ENCODE data around the gene AIP. TPM values are rescaled to one million over a fixed set of nuclear protein-coding genes. Genes with fewer than 3 reads are reported as not detected.

Gene AIP
- total RNA-seq, 1 experiment from 2014 or later = 35.6 TPM

DNA sequence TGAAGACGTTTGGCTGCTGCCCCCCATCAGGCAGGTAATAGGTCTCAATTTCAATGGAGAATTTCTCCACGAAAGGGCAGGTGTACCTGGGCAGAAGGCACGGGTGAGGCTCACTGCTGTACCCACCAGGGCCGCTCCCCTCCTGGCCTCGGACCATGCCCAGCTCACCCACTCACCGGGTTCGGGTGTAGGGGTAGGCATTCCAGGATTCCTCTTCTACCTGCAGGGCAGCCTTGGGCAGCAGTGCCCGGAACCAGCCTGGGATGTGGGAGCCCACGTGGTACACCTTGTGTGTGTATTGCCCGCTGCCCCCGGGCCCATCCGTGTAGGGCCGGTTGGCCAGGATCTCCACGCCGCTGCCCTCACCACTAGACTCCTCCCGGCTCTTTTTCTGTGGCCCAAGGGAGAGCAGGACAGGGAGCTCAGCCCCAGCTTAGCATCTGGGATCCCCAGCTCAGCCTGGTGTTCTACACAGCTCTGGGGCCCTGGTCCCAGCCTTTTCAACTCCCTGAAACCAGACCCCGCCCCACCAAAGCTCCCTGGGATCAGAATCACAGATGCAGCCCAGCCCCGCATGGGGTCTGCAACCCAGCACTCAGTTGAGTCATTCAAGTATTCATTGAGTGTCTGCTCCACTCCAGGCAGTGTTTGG lies 19.6 kb downstream of the AIP start:
- Histone ChIP-seq H4K5ac (ENCODE audit: insufficient read length, low read depth, low read length) (no peak overlapping the region), H3K79me2 (ENCODE audit: insufficient read depth, low read length) (no peaks in the 10 kb centered on the region), H3T11ph (ENCODE audit: low read length) (no peak overlapping the region), H3K4me1 (ENCODE audit: insufficient read depth, low read length) (no peaks in the 10 kb centered on the region), H3K27me3 (ENCODE audit: insufficient read depth, low read length) (no peaks in the 10 kb centered on the region), H2BK20ac (ENCODE audit: low read depth, low read length, poor library complexity, severe bottlenecking) (no peak overlapping the region), H2BK15ac (ENCODE audit: low read depth, low read length) (no peak overlapping the region), H3K79me1 (ENCODE audit: insufficient read depth, low read depth, low read length, poor library complexity, severe bottlenecking) (no peaks in the 10 kb centered on the region), H3K4ac (ENCODE audit: low read depth, low read length) (no peak overlapping the region), H3K56ac (ENCODE audit: insufficient read length, low read depth, low read length) (no peak overlapping the region), H4K20me1 (ENCODE audit: control insufficient read depth, insufficient read depth, insufficient read length) (no peaks in the 10 kb centered on the region), H3K9me3 (ENCODE audit: control insufficient read depth, low read depth, low read length) (no peaks in the 10 kb centered on the region), H2BK120ac (ENCODE audit: low read depth, low read length, poor library complexity, severe bottlenecking) (no peak overlapping the region), H3K23me2 (ENCODE audit: insufficient read length, low read depth, low read length, poor library complexity, severe bottlenecking) (peaks cover 12% of the 10 kb centered on the region), H2AK5ac (ENCODE audit: insufficient read length, low read length) (no peak overlapping the region), H3K14ac (ENCODE audit: insufficient read depth, low read length) (no peak overlapping the region), H2AFZ (ENCODE audit: low read length) (no peak overlapping the region), H4K91ac (ENCODE audit: insufficient read length, low read depth, low read length) (no peak overlapping the region), H3K27ac (ENCODE audit: insufficient read length, low read depth, low read length) (no peak overlapping the region), H2BK12ac (ENCODE audit: insufficient read length, low read depth, low read length) (no peak overlapping the region), H2BK5ac (ENCODE audit: insufficient read length, low read length) (no peak overlapping the region), H3K9ac (ENCODE audit: extremely low read depth, insufficient read length, low read length) (no peak overlapping the region), H4K8ac (replicated peaks; ENCODE audit: insufficient read length, low read depth, low read length) (no peak overlapping the region), H3K4me2 (ENCODE audit: insufficient read depth, insufficient read length, low read length) (no peak overlapping the region), H3K18ac (ENCODE audit: insufficient read length, low read depth, low read length) (no peak overlapping the region), H3K23ac (ENCODE audit: insufficient read length, low read depth, low read length) (no peak overlapping the region)
- TF ChIP-seq, protein P1, sequence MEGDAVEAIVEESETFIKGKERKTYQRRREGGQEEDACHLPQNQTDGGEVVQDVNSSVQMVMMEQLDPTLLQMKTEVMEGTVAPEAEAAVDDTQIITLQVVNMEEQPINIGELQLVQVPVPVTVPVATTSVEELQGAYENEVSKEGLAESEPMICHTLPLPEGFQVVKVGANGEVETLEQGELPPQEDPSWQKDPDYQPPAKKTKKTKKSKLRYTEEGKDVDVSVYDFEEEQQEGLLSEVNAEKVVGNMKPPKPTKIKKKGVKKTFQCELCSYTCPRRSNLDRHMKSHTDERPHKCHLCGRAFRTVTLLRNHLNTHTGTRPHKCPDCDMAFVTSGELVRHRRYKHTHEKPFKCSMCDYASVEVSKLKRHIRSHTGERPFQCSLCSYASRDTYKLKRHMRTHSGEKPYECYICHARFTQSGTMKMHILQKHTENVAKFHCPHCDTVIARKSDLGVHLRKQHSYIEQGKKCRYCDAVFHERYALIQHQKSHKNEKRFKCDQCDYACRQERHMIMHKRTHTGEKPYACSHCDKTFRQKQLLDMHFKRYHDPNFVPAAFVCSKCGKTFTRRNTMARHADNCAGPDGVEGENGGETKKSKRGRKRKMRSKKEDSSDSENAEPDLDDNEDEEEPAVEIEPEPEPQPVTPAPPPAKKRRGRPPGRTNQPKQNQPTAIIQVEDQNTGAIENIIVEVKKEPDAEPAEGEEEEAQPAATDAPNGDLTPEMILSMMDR (conservative IDR thresholded peaks at IDR 0.05) = no peak
- Mint-ChIP-seq H3K27me3 (ENCODE audit: low read depth) (peaks cover 10% of the 10 kb centered on the region), H3K4me3 (peak overlapping the region; percentile 54 to 74; a peak in 4 of 5 replicates), H3K27ac (no peak overlapping the region), H3K36me3 (ENCODE audit: insufficient read depth in 1 of 3, low read depth in 3 of 3) (peaks cover 10 to 29% (median 19%) of the 10 kb centered on the region in 3 experiments), H3K9me3 (no peaks in the 10 kb centered on the region; a peak in 1 of 5 replicates), H3K4me1 (peaks cover 13 to 24% of the 10 kb centered on the region in 2 experiments)
- DNase-seq = no peak
- no CpG with 5 or more reads among the region's 18 CpGs for WGBS (ENCODE audit: extremely low coverage, insufficient read length, low lambda C conversion rate)

Data from H9 (cell line).